GM19099 (cell line): ENCODE data around the gene BAHCC1.
A peak's percentile ranks its signal among the peaks of the same experiment; 100 is the strongest.

Experiments
- POLR2A ChIP-seq: IDR thresholded peaks from 3 replicates; pipeline ENCODE4 v1.6.1; 2011; ENCODE audit warnings: low read depth; ENCODE audit not compliant: insufficient read length; ENCODE audit errors: extremely low read depth

The BAHCC1 gene

DNA sequence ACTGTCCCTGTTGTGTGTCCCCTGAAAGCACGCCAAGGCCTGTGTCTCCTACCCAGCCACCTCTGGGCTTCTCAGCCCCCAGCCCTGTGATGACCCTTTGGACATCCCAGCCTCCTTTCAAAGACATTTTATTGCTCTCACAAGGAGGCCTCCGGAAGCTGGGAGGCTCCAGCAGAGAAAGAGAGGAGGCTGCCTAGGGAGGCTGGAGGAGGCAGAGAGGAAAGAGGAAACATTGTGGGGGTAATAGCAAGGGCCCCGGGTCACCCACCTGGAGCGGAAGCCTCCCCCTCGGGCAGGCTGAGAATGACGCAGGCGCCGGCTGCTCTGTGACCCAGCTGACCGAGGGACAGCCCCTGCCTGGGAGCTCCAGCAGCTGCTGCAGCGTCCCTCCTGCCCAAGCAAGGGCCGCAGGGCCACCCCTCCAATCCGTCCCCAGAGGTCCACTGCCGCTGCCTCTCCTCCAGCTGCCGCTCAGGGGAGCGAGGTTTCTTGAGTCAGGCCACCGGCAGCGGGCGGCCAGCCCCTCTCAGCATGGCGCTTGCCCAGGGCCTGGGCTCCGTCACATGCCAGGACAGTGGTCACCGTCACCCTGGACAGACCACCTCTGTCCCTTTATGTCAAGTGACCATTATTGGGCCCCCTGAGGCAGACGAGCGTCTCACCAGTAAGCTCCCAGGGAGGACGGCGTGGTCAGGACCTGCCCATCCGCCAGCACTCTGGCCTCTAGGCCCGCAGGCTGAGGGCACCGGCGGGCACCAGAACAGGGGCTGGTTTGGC is 88.0 kb downstream of the BAHCC1 start:
- TF ChIP-seq POLR2A = no peak

DNA sequence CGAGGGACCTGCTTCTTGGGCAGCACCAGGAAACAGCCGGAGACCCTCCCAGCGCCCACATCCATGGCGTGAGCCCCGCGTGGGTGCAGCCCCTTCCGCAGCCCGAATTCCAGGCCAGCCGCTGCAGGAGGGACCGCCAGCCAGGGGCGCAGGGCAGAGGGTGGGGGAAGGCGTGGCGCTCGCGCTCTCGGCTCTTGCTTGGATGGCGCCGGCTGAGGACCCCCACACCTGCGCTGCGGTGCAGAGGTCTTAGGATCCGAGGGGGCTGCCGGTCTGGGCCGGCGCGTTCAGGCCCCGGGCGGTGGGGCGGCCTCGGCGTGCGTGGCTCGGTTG is 88.6 kb downstream of the BAHCC1 start:
- TF ChIP-seq POLR2A = no peak

DNA sequence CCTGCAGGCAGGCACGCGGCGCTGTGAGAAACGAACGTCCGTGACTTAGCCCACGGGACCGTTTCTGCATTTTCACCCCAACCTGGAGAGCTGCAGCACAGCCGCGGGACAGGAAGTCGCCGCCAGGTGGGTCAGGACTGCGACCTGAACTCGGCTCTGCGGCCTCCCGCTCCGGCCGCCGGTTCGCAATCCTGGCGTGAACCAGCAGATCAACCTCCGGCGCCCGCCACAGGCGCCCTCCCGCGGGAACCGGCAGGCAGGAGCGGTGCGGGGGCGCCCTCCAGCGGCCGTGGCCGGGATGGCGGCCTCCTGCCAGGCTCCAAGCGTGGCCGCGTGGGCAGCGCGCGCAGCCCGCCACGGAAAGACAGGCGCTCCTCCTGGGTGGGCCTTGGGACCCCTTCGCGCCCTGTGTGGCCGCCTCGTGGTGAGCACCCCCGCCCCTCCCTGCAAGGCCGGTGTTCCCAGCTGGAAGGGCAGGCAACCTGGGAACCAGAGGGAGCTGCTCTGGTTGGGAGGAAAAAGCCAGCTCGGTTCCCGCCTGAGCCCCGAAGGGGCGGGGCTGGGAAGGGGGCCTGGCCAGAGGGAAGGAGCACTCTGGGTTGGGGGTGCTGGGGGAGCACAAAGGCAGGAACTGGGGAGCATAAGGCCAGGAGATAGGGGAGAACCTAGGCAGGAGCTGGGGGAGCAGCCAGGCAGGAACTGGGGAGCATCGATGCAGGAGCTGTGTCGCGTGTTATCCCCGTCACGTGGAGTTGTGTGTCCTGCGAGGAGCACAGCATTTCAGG is 89.1 kb downstream of the BAHCC1 start:
- peak; percentile 31 for TF ChIP-seq POLR2A

DNA sequence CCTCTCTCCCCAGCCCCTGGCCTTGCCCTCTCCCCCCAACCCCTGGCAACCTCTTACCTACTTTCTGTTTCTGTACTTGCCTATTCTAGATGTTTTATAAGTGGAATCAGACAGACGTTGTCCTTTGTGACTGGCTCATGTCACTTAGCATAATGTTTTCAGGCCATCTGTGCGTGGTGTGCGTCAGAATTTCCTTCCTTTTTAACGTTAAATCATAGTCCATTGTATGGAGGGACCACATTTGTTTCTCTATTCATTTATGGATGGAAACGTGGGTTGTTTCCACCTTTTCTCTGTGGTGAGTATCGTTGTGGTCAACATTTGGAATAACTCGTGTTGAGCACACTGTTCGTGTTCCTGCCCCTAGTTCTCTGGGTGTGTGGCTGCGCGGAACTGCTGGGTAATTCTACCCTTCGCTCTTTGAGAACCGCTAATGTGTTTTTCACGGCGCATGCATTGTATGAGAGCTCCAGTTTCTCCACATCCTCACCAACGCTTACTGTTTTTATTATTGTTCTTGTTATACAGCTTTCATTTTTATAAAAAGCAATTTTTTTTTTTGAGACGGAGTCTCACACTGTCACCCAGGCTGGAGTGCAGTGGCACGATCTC is 91.0 kb downstream of the BAHCC1 start:
- no peak for TF ChIP-seq POLR2A

DNA sequence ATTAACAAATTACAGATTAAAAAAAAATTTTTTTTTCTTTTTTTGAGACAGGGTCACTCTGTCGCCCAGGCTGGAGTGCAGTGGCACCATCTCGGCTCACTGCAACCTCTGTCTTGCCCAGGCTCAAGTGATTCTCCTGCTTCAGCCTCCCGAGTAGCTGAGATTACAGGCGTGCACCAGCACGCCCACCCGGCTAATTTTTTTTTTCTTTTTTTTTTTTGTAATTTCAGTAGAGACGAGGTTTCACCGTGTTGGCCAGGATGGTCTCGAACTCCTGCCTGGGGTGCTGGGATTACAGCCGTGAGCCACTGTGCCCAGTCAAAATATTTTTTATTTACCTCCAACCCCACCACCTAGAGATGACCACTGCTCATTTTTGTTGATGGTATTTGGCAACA is 91.8 kb downstream of the BAHCC1 start:
- no peak for TF ChIP-seq POLR2A

DNA sequence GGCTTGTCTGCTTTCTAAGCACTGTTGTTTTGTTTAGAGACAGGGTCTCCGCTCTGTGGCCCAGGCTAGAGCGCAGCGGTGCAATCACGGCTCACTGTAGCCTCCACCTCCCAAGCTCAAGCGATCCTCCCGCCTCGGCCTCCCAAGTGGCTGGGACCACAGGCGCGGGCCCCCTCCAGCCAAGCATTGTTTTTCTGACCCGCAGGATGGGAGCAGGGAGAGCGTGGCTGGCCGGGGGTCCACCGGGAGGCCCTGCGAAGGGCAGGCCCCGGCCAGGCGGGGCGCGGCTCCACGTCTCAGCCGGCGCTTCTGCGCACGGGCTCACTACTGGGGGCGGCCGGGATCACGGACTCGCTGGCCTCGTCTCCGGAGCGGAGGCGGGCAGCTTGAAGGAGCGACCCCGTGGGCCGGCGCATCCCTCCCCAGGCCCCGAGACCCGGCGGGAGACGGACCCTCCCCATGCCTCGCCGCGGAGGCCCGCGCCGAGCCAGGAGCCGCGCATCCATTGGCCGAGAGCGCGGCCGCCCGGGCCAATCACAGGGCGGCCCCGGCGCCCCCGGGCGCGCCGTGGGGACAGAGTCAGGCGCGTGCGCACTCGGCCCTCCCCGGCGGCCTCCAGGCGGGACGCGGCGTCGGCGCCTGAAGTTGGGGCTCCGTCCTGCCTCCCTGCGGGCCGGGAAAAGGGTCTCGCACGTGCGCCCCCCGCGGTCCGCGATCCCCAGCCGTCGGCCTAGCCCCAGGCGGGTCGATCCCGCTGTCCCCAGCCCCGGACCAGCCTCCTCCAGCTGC is 92.4 kb downstream of the BAHCC1 start:
- peak; percentile 90 for TF ChIP-seq POLR2A

DNA sequence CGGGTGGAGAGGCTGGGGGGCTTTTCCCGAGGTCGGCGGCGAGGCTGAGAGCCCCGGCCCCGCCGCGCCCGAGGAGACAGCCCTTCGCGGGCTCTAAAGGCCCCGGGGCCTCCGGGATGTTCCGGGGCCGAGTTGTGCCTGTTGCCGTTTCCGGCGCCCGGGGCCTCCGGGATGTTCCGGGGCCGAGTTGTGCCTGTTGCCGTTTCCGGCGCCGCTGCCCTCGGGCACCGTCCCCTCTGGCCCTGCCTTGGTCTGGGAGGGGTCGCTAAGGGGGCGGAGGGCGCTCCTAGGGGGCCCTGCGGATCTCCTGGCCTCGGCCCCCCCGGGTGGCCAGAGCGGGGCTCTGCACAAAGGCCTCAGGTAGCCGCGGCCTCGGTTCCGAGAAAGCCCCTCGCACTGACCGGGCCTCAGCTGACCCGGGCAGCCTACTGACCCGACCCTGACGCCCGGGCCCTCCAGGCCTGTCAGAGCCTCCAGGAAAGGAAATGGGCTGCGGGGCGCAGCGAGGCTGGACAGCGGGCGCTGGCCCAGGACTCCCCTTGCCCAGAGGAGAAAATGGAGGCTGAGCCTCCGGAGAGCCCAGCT is 93.1 kb downstream of the BAHCC1 start:
- no peak for TF ChIP-seq POLR2A

DNA sequence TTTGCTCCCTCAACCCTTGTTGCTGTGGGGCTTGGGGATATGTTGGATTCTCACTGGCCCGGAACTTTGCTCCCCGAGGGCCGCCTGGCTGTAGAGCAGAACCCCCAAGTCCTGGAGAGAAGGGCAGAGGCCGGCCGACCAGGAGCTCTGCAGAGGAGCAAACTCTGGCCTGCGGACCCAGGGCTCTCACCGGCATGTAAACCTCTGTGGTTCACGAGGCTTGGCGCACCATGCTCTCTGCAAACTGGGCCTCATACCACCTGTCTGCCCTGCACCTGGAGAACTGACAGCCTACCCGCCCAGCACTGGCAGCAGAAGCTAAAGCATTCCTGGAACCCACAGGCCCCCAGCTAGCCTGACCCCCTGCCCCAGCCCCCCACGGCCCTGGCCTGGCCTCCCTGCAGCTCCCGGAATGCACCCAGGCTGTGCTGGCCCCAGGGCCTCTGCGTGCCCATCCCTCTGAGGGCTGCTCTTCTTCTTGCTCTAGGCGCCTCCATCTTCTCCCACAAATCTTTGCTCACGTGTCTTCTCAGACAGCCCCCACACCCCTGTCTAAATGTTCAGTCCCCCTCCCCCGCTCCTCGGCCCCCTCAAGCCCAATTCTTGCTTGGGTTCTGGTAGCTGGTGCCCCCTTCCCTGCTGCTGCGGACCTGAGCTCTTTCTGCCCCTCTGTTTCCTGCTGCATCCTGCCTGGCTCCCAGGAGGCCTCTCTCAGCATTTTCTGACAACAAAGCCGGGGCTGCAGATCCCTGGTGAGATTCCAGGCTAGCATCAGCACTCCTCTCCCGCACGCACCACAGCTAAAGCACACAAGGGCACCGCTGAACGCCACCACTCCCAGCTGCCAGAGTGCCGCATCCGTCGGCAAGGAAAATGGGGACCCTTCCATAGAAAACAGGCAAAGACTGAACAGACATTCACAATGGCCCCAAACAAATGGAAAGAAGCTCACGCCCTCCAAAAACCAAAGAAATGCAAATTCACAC is 94.0 kb downstream of the BAHCC1 start:
- TF ChIP-seq POLR2A = no peak

DNA sequence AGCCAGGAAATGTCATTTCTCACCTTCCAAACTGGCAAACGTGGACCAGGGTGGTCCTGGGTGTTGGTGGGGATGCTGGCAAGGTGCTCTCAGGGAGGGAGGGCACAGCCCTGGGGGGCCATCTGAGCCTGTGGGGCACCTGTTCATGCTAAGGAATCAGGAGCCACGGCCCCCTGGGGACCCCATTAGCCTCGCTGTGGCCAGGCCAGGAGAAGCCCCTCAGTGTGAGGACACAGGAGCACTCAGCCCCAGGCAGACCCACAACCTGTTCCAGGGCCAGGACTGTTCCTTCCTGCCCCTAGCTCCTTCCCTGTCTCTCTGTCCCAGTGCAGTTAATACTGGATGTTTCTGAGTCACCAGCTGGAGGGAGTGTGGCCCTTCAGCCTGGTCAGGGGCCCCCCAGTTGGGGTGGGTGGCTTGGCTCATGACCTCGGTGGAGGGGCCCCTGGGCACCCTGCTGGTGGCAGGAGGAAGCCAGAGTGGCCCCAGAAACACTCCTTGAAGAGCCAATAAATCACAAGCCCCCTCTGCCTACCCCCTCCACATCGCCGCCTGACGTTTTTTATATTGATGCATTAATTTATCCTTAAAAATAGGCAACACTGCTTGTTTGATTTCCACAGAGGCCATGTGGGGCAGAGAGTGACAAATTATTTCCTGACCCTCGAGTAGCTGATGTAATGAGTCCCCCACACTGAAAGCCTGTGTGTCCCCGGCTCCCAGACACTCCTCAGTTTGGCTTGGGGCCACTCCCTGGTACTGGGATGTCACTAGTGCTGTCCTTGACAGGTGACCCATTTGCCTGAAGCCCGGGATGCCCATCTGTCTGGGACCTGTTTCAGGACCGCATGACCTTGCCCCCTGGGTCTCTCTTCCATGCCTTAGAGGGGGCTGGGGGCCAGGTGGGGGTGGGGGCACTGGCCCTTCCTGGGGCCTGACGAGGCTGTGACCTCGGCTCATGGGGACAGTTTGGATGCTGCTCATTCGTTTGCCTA is 95.0 kb downstream of the BAHCC1 start:
- TF ChIP-seq POLR2A = no peak

DNA sequence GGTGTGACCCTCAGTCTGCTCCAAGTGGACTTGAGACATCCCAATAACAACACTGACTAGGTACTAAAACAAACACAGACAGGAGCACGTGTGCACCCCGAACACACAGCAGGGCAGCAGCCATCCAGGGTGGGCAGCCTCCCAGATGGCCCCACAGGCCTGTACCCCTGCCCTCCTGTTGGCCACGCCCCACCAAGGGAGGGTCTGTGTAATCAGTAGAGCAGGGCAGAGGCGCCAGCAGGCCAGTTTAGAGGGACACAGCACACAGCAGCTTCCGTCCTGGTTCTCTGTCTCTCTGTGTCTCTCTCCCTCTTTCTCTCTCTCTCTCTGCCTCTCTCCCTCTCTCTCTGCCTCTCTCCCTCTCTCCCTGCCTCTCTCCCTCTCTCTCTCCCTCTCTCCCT is 95.9 kb downstream of the BAHCC1 start:
- no peak for TF ChIP-seq POLR2A

DNA sequence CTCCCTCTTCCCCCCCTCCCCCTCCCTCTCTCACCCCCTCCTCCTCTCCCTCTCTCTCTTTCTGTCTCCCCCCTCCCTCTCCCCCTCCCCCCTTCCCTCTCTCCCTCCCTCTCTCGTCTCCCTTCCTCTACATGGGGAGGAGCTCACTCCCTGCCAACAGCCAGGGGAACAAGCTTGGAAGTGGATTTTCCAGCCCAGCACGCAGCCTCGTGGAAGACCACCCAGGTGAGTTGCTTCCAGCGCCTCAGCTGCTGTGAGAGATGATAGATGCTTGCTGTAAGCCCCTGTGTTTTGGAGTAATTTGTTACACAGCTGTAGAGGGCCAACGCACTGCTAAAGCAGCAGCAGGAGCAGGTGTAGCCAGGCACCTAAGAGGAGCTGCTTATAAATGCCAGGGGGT is 96.5 kb downstream of the BAHCC1 start:
- no peak for TF ChIP-seq POLR2A

DNA sequence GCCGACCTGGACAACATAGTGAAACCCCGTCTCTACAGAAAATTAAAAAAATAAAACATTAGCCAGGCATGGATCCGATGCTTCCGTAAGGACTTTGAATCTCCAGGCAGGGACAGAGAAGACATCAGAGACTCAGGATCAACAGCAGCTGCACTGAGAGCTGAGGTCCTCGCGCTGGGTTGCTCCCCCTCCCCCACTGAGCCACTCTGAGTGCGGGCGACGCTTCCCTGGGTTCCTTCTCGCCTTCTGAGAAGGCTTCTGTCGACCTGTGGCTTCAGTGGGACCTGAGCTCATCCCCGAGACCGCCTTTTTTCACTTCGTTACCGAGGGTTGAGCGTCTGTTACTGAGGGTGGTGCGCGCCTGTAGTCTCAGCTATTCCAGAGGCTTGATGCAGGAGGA is 96.9 kb downstream of the BAHCC1 start:
- no peak for TF ChIP-seq POLR2A
